Brain microvascular endothelial cell (primary cell): ENCODE measurements around the gene SEMA3A.

Source experiments
- DNase-seq: peaks from one replicate; pipeline ENCODE4 v3.0.0-alpha.2; 2020
- H3K27ac ChIP-seq: fragments of 250-450 bp; sonication (Bioruptor Pico); 2 replicates; pipeline ENCODE4 v1.5.1; 2020; ENCODE audit warnings: mild to moderate bottlenecking, moderate library complexity
- H3K27me3 ChIP-seq: fragments of 250-450 bp; sonication (Bioruptor Pico); replicated peaks from 2 replicates; pipeline ENCODE4 v1.5.1; 2020; ENCODE audit warnings: mild to moderate bottlenecking
- H3K36me3 ChIP-seq: fragments of 250-450 bp; sonication (Bioruptor Pico); replicated peaks from 2 replicates; pipeline ENCODE4 v1.5.1; 2020; ENCODE audit warnings: mild to moderate bottlenecking
- H3K4me3 ChIP-seq: 2 replicates; pipeline ENCODE4 v1.5.1; 2011; ENCODE audit warnings: low read depth, mild to moderate bottlenecking, control low read depth, low read length, moderate library complexity
- CTCF ChIP-seq: IDR thresholded peaks from 2 replicates; pipeline ENCODE4 v1.5.1; 2011; ENCODE audit warnings: low read depth, mild to moderate bottlenecking, moderate library complexity, low read length, control low read depth, inconsistent platforms; ENCODE audit errors: missing control alignments
- in situ Hi-C: cut with HindIII; loops from 2 replicates; pipeline ENCODE4 v1.10.0; 2017; ENCODE audit warnings: low sequenced_read_pairs, low pct_ligation_motif_present

The SEMA3A gene

GRCh38 chr7:83930262-83930661 is 264.3 kb downstream of the SEMA3A start:
- no peak for TF ChIP-seq CTCF
- in situ Hi-C loops: loop anchor here (25.0 kb wide), 1 partner anchor 1807 kb away; no protein-coding TSS in a partner anchor
- H3K27me3 ChIP-seq: no peaks in the 10 kb centered on the region
- no peak for DNase-seq
- H3K27ac ChIP-seq: no peak overlapping the region
- no peak overlapping the region for H3K4me3 ChIP-seq
- H3K36me3 ChIP-seq: no peaks in the 10 kb centered on the region

- H3K27ac ChIP-seq: no peak overlapping the region
- in situ Hi-C loops: loop anchor here (25.0 kb wide), 1 partner anchor 1811 kb away; no protein-coding TSS in a partner anchor
- DNase-seq: no peak
- no peak for TF ChIP-seq CTCF
- no peaks in the 10 kb centered on the region for H3K27me3 ChIP-seq
- no peak overlapping the region for H3K4me3 ChIP-seq
- H3K36me3 ChIP-seq: no peaks in the 10 kb centered on the region
Observed at GRCh38 chr7:83925860-83926259, 268.7 kb downstream of the SEMA3A start.

- no peaks in the 10 kb centered on the region for H3K27me3 ChIP-seq
- peak; percentile 8 for DNase-seq
- TF ChIP-seq CTCF: no peak
- H3K27ac ChIP-seq: no peak overlapping the region
- no peaks in the 10 kb centered on the region for H3K36me3 ChIP-seq
- in situ Hi-C loops: no loop called here
- no peak overlapping the region for H3K4me3 ChIP-seq
Observed at GRCh38 chr7:83921941-83922607, 272.5 kb downstream of the SEMA3A start.

- no peak for TF ChIP-seq CTCF
- H3K36me3 ChIP-seq: no peaks in the 10 kb centered on the region
- in situ Hi-C loops: no loop called here
Observed at GRCh38 chr7:83921271-83921940, 273.2 kb downstream of the SEMA3A start.

GRCh38 chr7:83918142-83918541 is 276.4 kb downstream of the SEMA3A start:
- Histone ChIP-seq H3K36me3 (no peaks in the 10 kb centered on the region), H3K27me3 (no peaks in the 10 kb centered on the region), H3K4me3 (no peak overlapping the region), H3K27ac (no peak overlapping the region)
- in situ Hi-C loops: no loop called here
- no peak for DNase-seq
- TF ChIP-seq CTCF: no peak

More at GRCh38 chr7:83921271-83921940, 273.2 kb downstream of the SEMA3A start:
- H3K27me3 ChIP-seq: no peaks in the 10 kb centered on the region
- H3K27ac ChIP-seq: no peak overlapping the region
- DNase-seq: no peak
- H3K4me3 ChIP-seq: no peak overlapping the region
